Calu3 (cell line): ENCODE results near the gene MICAL3. TPM values are rescaled to one million over a fixed set of nuclear protein-coding genes. Genes with fewer than 3 reads are reported as not detected.

Experiments
- BruUV-seq: library from RNA; stranded (reverse); fragments of 400-500 nt; replicated peaks from 2 replicates; lab custom pipeline; 2021; lab: Mats Ljungman, UMichigan
- CTCF ChIA-PET: fragments of 300-600 bp; sonication (Branson Sonifier 250); formaldehyde crosslinking; loops from one replicate; lab custom pipeline; 2022; ENCODE audit warnings: antibody characterized with exemption; lab: Charles Lee
- DNase-seq: peaks from one replicate; pipeline ENCODE4 v3.0.0; 2022
- H3K27ac Mint-ChIP-seq: one replicate; pipeline ENCODE4 v1.8.0; 2022; ENCODE audit warnings: mixed read lengths; ENCODE audit not compliant: unreplicated experiment
- H3K27me3 Mint-ChIP-seq: one replicate; pipeline ENCODE4 v1.8.0; 2022; ENCODE audit warnings: mixed read lengths; ENCODE audit not compliant: unreplicated experiment
- H3K36me3 Mint-ChIP-seq: one replicate; pipeline ENCODE4 v1.8.0; 2022; ENCODE audit warnings: mild to moderate bottlenecking, moderate library complexity, mixed read lengths; ENCODE audit not compliant: insufficient read depth, unreplicated experiment
- H3K4me1 Mint-ChIP-seq: one replicate; pipeline ENCODE4 v1.8.0; 2022; ENCODE audit warnings: mild to moderate bottlenecking, low read depth, mixed read lengths; ENCODE audit not compliant: unreplicated experiment
- H3K4me3 Mint-ChIP-seq: one replicate; pipeline ENCODE4 v1.8.0; 2022; ENCODE audit warnings: mild to moderate bottlenecking, low read depth, moderate library complexity, mixed read lengths; ENCODE audit not compliant: unreplicated experiment
- H3K9me3 Mint-ChIP-seq: one replicate; pipeline ENCODE4 v1.8.0; 2022; ENCODE audit warnings: low read depth, mixed read lengths; ENCODE audit not compliant: unreplicated experiment
- intact Hi-C: fragments of 100-400 bp; cut with micrococcal nuclease; formaldehyde crosslinking; loops from one replicate; pipeline ENCODE4 v1.10.0; 2022; ENCODE audit not compliant: unreplicated experiment
- microRNA-seq: library from miRNA; unstranded; fragments of <30 nt; microRNA quantifications from one replicate; pipeline ENCODE4 v1.2.0, GENCODE V29; 2022
- total RNA-seq: library from RNA; stranded (reverse); gene quantifications from 2 replicates; pipeline ENCODE4 v1.2.3, GENCODE V29; 2022
- TF ChIP-seq, protein P1 (sequence below): fragments of 200-600 bp; IDR thresholded peaks from one replicate; pipeline ENCODE4 v1.8.0; 2022; ENCODE audit warnings: antibody characterized with exemption; ENCODE audit not compliant: unreplicated experiment

MICAL3 gene
- total RNA-seq, 1 experiment from 2014 or later, result 60.6 TPM

DNA sequence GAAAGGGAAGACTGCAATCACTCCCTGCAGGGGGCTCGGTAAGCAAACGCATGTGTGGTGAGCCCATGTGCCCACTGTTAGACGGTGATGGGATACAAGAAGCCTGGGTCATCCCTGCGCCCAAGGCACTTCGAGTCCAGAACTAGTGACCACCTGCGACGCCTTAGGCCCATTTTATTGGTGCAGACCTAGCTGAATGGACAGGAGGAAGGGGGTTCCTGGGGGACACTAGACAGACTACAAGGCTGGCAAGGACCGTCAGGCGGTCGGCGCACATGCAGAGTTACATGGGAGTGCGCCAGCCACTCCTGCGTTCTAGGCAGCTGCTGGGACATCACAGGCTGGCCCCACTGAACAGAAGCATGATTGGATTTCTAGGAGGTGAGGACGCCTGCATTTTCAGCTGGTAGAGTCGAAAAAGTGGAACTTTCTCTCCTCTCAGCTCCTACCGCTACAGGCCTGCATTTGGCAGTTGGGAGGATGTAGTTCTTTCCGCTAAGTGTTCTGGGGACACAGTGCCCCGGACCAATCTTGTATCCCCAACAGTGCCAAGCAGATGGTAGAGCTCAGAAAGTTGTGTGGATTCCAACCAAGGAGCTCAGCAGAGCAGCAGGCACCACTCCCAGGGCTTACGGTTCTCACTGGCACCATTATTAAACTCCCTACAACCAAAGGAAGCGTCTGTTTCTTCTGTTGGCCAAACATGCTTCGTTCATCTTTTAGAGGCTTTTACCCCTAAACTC, 285.8 kb downstream of the MICAL3 start:
- no TSS peak for BruUV-seq
- H3K27me3 Mint-ChIP-seq, result no peaks in the 10 kb centered on the region
- no peaks in the 10 kb centered on the region for H3K9me3 Mint-ChIP-seq
- H3K36me3 Mint-ChIP-seq, result peaks cover 39% of the 10 kb centered on the region
- intact Hi-C loops, result no loop called here
- H3K4me3 Mint-ChIP-seq, result no peak overlapping the region
- no peaks in the 10 kb centered on the region for H3K4me1 Mint-ChIP-seq
- H3K27ac Mint-ChIP-seq, result no peak overlapping the region
- TF ChIP-seq, protein P1, sequence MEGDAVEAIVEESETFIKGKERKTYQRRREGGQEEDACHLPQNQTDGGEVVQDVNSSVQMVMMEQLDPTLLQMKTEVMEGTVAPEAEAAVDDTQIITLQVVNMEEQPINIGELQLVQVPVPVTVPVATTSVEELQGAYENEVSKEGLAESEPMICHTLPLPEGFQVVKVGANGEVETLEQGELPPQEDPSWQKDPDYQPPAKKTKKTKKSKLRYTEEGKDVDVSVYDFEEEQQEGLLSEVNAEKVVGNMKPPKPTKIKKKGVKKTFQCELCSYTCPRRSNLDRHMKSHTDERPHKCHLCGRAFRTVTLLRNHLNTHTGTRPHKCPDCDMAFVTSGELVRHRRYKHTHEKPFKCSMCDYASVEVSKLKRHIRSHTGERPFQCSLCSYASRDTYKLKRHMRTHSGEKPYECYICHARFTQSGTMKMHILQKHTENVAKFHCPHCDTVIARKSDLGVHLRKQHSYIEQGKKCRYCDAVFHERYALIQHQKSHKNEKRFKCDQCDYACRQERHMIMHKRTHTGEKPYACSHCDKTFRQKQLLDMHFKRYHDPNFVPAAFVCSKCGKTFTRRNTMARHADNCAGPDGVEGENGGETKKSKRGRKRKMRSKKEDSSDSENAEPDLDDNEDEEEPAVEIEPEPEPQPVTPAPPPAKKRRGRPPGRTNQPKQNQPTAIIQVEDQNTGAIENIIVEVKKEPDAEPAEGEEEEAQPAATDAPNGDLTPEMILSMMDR, result no peak
- CTCF ChIA-PET, result interaction anchor here (2.8 kb wide), 1 partner anchor 180 kb away, joined by 9 read pairs; no protein-coding TSS in a partner anchor
- no peak for DNase-seq

Small RNAs within 50 kb of the gene (microRNA-seq; reads per million reads assigned to microRNA genes)
- gene MIR3198-1, result not detected
- gene MIR648, result not detected

Other genes with a start within 250 kb of the MICAL3 start
- 46.1 and 47.0 TPM in 2 replicates for gene PEX26, start 53.4 kb upstream of the MICAL3 start, total RNA-seq
- gene TUBA8, start 86.2 kb upstream of the MICAL3 start, total RNA-seq, result 2.4 and 2.6 TPM in 2 replicates
- gene USP18, start 125.6 kb upstream of the MICAL3 start, total RNA-seq, result 17.6 and 46.9 TPM in 2 replicates